Hepatocyte (in vitro differentiated cells): ENCODE measurements around the gene NDC80.

ENCODE experiments used
- EZH2 ChIP-seq: fragments of 200-600 bp; sonication (generic); IDR thresholded peaks from 2 replicates; pipeline ENCODE4 v1.6.1; 2016; ENCODE audit warnings: antibody characterized with exemption, mild to moderate bottlenecking, borderline replicate concordance
- EZH2phosphoT487 ChIP-seq: fragments of 200-600 bp; sonication (generic); IDR thresholded peaks from one replicate; pipeline ENCODE4 v1.6.1; 2018; ENCODE audit warnings: antibody characterized with exemption, mild to moderate bottlenecking, low read depth, moderate library complexity; ENCODE audit not compliant: unreplicated experiment, severe bottlenecking
- TF ChIP-seq, protein P1 (sequence below): fragments of 200-600 bp; sonication (generic); IDR thresholded peaks from 2 replicates; pipeline ENCODE4 v1.5.1; 2016; ENCODE audit warnings: antibody characterized with exemption, mild to moderate bottlenecking; ENCODE audit not compliant: poor library complexity

GRCh38 chr18:2568605-2569004 lies 2.8 kb upstream of the NDC80 start:
- TF ChIP-seq, protein P1, sequence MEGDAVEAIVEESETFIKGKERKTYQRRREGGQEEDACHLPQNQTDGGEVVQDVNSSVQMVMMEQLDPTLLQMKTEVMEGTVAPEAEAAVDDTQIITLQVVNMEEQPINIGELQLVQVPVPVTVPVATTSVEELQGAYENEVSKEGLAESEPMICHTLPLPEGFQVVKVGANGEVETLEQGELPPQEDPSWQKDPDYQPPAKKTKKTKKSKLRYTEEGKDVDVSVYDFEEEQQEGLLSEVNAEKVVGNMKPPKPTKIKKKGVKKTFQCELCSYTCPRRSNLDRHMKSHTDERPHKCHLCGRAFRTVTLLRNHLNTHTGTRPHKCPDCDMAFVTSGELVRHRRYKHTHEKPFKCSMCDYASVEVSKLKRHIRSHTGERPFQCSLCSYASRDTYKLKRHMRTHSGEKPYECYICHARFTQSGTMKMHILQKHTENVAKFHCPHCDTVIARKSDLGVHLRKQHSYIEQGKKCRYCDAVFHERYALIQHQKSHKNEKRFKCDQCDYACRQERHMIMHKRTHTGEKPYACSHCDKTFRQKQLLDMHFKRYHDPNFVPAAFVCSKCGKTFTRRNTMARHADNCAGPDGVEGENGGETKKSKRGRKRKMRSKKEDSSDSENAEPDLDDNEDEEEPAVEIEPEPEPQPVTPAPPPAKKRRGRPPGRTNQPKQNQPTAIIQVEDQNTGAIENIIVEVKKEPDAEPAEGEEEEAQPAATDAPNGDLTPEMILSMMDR: no peak
- TF ChIP-seq EZH2 (no peak), EZH2phosphoT487 (no peak)
